A673 (cell line): ENCODE measurements around the gene SKI. TPM values are rescaled to one million over a fixed set of nuclear protein-coding genes. Genes with fewer than 3 reads are reported as not detected.

Experiments
- BruUV-seq: library from RNA; stranded (reverse); fragments of 400-500 nt; replicated peaks from 2 replicates; lab custom pipeline; 2021; lab: Mats Ljungman, UMichigan
- CTCF ChIA-PET: fragments of 300-600 bp; sonication (Branson Sonifier 250); formaldehyde crosslinking; loops from one replicate; lab custom pipeline; 2022; ENCODE audit warnings: antibody characterized with exemption; lab: Charles Lee
- POLR2A ChIA-PET: fragments of 300-600 bp; sonication (Branson Sonifier 250); formaldehyde crosslinking; loops from one replicate; lab custom pipeline; 2022; ENCODE audit warnings: antibody characterized with exemption; ENCODE audit not compliant: low non-redundant PET; lab: Charles Lee
- DNase-seq: peaks from one replicate; pipeline ENCODE4 v3.0.0-alpha.2; 2015; ENCODE audit warnings: low spot score
- H3K27ac ChIP-seq: fragments of 200-600 bp; sonication (generic); 2 replicates; pipeline ENCODE4 v1.5.1; 2016; ENCODE audit warnings: mixed run types, low read depth, mild to moderate bottlenecking, mixed read lengths, antibody characterized with exemption, low read length; ENCODE audit not compliant: poor library complexity, severe bottlenecking
- H3K27me3 ChIP-seq: fragments of 200-600 bp; sonication (generic); replicated peaks from 2 replicates; pipeline ENCODE4 v1.6.1; 2017; ENCODE audit warnings: mixed run types, low read depth, mild to moderate bottlenecking, mixed read lengths, antibody characterized with exemption, low read length; ENCODE audit not compliant: insufficient read depth, poor library complexity
- H3K36me3 ChIP-seq: fragments of 200-600 bp; sonication (generic); 2 replicates; pipeline ENCODE4 v1.6.1; 2016; ENCODE audit warnings: mixed run types, mild to moderate bottlenecking, mixed read lengths, antibody characterized with exemption, low read length; ENCODE audit not compliant: insufficient read depth, poor library complexity, severe bottlenecking
- H3K4me1 ChIP-seq: fragments of 200-600 bp; sonication (generic); 2 replicates; pipeline ENCODE4 v1.6.1; 2017; ENCODE audit warnings: mixed run types, mild to moderate bottlenecking, mixed read lengths, antibody characterized with exemption, low read length; ENCODE audit not compliant: insufficient read depth, poor library complexity, severe bottlenecking
- H3K4me3 ChIP-seq: fragments of 200-600 bp; sonication (generic); 2 replicates; pipeline ENCODE4 v1.5.1; 2016; ENCODE audit warnings: low read depth, mixed run types, mild to moderate bottlenecking, mixed read lengths, low read length; ENCODE audit not compliant: poor library complexity, severe bottlenecking
- H3K9me3 ChIP-seq: fragments of 200-600 bp; sonication (generic); 2 replicates; pipeline ENCODE4 v1.6.1; 2016; ENCODE audit warnings: mixed run types, low read depth, mild to moderate bottlenecking, mixed read lengths, antibody characterized with exemption, low read length; ENCODE audit not compliant: poor library complexity, severe bottlenecking
- CTCF ChIP-seq: fragments of 300-800, 200-600 bp; sonication (generic); conservative IDR thresholded peaks from 2 replicates; pipeline ENCODE4 v1.5.1; 2017; ENCODE audit warnings: low read depth, mild to moderate bottlenecking, antibody characterized with exemption, low read length, moderate library complexity, mixed read lengths
- EZH2 ChIP-seq: fragments of 200-600 bp; sonication (generic); IDR thresholded peaks from 2 replicates; pipeline ENCODE4 v1.6.1; 2017; ENCODE audit warnings: borderline replicate concordance, low read depth, mild to moderate bottlenecking, mixed read lengths, antibody characterized with exemption, low read length; ENCODE audit not compliant: poor library complexity, severe bottlenecking
- intact Hi-C: fragments of 100-400 bp; cut with micrococcal nuclease; formaldehyde crosslinking; loops from one replicate; pipeline ENCODE4 v1.10.0; 2022; ENCODE audit not compliant: unreplicated experiment
- total RNA-seq: library from RNA; stranded (reverse); gene quantifications from 2 replicates; pipeline ENCODE4 v1.2.3, GENCODE V29; 2021

Gene SKI
- total RNA-seq, 1 experiment from 2014 or later: 88.1 TPM

- peaks cover 35% of the 10 kb centered on the region for H3K4me1 ChIP-seq
- peaks cover 5% of the 10 kb centered on the region for H3K36me3 ChIP-seq
- no TSS peak for BruUV-seq
- CTCF ChIA-PET: no interaction called here
- intact Hi-C loops: no loop called here
- H3K27me3 ChIP-seq: no peaks in the 10 kb centered on the region
- H3K4me3 ChIP-seq: no peak overlapping the region
- POLR2A ChIA-PET: no interaction called here
- peak overlapping the region; percentile 90 for H3K27ac ChIP-seq
- no peaks in the 10 kb centered on the region for H3K9me3 ChIP-seq
- DNase-seq: no peak
- no peak for TF ChIP-seq EZH2
- TF ChIP-seq CTCF: no peak
Observed at GRCh38 chr1:2277741-2278488, 49.8 kb downstream of the SKI start.

GRCh38 chr1:2278591-2279209, 50.6 kb downstream of the SKI start:
- TF ChIP-seq EZH2: no peak
- no peak for TF ChIP-seq CTCF
- DNase-seq: no peak
- intact Hi-C loops: no loop called here
- Histone ChIP-seq H3K4me3 (no peak overlapping the region), H3K4me1 (peaks cover 35% of the 10 kb centered on the region), H3K36me3 (peaks cover 5% of the 10 kb centered on the region), H3K9me3 (no peaks in the 10 kb centered on the region), H3K27me3 (no peaks in the 10 kb centered on the region), H3K27ac (peak overlapping the region; percentile 90)
- ChIA-PET POLR2A (no interaction called here), CTCF (no interaction called here)
- BruUV-seq: no TSS peak

- CTCF ChIA-PET: no interaction called here
Observed at GRCh38 chr1:2279210-2279639, 51.1 kb downstream of the SKI start.

More at GRCh38 chr1:2279210-2279639, 51.1 kb downstream of the SKI start:
- Histone ChIP-seq H3K27me3 (no peaks in the 10 kb centered on the region), H3K9me3 (no peaks in the 10 kb centered on the region), H3K4me3 (no peak overlapping the region), H3K36me3 (peaks cover 5% of the 10 kb centered on the region), H3K4me1 (peaks cover 35% of the 10 kb centered on the region), H3K27ac (peak overlapping the region; percentile 90)
- BruUV-seq: no TSS peak
- TF ChIP-seq CTCF: no peak
- no peak for TF ChIP-seq EZH2
- POLR2A ChIA-PET: no interaction called here
- intact Hi-C loops: no loop called here
- peak; percentile 98 for DNase-seq
